Heart left ventricle (tissue), 13 donors: ENCODE data around the gene ASB1.

Experiments
- CTCF ChIP-seq, 12 donors: fragments of 200-600 bp; sonication (generic) in 4 of 12; IDR thresholded peaks; one replicate each; pipeline versions ENCODE4 v1.5.0 to v1.8.0; 2018 to 2022; ENCODE audit warnings: antibody characterized with exemption in 12 of 12, mild to moderate bottlenecking in 5 of 12
- POLR2A ChIP-seq, 2 donors: fragments of 450-650 bp; IDR thresholded peaks; one replicate each; pipeline ENCODE4 v1.6.1; 2017; ENCODE audit warnings: antibody characterized with exemption in 2 of 2, mild to moderate bottlenecking in 2 of 2, moderate library complexity in 2 of 2
- donor health status: ischemic (EF 13 %, LVEDD 7.1; RV severe dilation, severe dysfunction).
- donor health status: DM: no; HTN: yes; CAD: no.
- donor health status: DM: no; HTN: no; CAD: no.
- donor health status: ischemic (EF 25% LVEDD 6.9; RV normal size, moderate dysfunction).
- donor health status: ischemic (EF 25% LVEDD 5.7; RV mildly dilated, moderate dysfunction).
- donor health status: ischemic (EF 35%, LVEDD 5.7; RV mildly dilated, moderate dysfunction).
- donor health status: nonischemic (EF 11% LVEDD 7.7; RV severe dilation, severe dysfunction).
- donor health status: DM: yes; HTN: yes; CAD: no.
- donor health status: PGD.
- donor health status: ischemic (EF 29% LVEDD 5.4; RV normal size, mild dysfunction).
- donor health status: nonischemic (EF 23%, LVEDD 6.1; RV moderate dilation, normal function).

GRCh38 chr2:238479847-238480246 is 53.1 kb downstream of the ASB1 start:
- TF ChIP-seq POLR2A (IDR thresholded peaks at IDR 0.05), result no peak
- TF ChIP-seq CTCF (IDR thresholded peaks at IDR 0.05), result no peak
